Activated CD4-positive, alpha-beta T cell treated with anti-CD3 and anti-CD28 coated beads, Interleukin-2, amount 50 U/mL, for 48 hours (primary cell): ENCODE results near the gene RASGRP2.
"Not testable (repeated sequence)": the region's sequence is repeated elsewhere in the genome, so short reads cannot be mapped to it uniquely, and the experiment has no call there.

Experiments used
- DNase-seq, 2 experiments: peaks; one replicate each; pipeline ENCODE4 v3.0.0-alpha.2; 2020

The RASGRP2 gene

GRCh38 chr11:64717268-64717578 lies 26.7 kb downstream of the RASGRP2 start:
- DNase-seq: no peak

DNA sequence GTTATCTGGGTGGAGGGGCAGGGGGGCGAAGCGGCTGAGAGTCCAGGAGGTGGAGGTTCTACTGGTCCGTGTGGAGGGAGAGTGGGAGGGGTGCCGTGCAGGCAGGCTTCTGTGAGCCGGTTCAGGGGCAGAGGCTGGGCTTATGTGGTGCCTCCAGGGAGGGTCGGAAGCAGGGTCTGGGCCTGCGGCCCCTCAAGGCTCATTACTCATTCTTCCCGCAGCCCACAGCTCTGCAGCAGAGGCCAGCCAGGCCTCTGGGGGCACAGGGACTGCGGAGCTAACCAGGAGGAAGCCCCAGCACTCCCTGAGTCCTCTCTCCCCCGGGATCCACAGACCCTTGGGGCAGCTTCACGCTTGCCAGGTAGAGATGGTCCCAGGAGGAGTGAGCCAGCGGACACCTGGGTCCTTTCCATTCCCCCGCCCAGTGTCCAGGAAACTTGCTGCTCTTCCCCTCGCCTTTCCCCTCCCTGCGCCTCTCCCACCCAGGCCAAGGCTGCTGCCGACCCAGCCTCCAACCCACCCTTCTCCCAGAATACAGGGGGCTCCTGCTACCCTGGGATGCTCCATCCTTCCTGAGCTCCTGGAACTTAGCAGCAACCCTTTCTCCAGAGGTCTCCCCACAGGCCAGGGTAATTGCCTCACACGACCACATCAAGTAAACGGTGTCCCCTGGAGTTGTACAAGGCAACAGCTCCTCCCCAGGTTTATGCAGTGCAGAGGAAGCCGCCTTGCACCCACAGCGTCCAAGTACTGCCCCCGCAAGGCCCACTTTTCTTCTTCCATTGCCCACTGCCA lies 27.3 kb downstream of the RASGRP2 start:
- no peak for DNase-seq

DNA sequence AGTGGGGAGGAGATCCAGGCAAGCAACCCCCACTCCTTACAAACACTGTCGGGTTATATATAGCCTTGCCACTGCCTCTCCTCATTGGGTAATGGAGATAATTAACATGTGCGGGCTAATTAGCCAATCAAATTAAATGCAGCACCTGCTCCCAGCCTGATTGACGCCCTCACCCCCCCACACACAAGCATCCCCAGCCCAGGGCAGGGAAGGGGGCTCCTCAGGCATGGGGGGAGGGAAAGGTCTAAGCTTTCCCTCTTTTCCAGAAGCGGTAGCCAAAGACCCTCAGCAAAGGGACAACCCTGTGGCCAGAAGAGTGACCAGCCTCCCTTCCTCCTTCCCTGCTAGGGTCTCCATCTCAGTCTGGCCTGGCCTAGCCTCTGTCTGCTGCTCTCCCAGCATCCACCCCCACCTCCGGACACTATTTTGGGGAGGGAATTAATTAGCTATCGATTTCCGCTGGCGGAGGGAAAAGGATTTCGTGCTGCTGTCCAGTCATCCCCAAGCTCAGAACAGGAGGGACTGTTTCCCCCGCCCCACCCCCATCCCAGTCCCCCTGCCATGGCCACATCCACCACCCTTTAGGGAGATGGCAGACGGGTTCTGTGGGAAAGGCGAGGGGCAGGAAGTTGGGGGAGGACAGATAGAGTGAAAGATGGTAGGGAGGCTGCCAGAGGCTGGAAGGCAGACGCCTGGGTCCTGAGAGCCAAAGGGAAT lies 28.0 kb downstream of the RASGRP2 start:
- DNase-seq: no peak

GRCh38 chr11:64715110-64715509 lies 28.8 kb downstream of the RASGRP2 start:
- DNase-seq: no peak

- DNase-seq: no peak
Observed at GRCh38 chr11:64714666-64715065, 29.3 kb downstream of the RASGRP2 start.

DNA sequence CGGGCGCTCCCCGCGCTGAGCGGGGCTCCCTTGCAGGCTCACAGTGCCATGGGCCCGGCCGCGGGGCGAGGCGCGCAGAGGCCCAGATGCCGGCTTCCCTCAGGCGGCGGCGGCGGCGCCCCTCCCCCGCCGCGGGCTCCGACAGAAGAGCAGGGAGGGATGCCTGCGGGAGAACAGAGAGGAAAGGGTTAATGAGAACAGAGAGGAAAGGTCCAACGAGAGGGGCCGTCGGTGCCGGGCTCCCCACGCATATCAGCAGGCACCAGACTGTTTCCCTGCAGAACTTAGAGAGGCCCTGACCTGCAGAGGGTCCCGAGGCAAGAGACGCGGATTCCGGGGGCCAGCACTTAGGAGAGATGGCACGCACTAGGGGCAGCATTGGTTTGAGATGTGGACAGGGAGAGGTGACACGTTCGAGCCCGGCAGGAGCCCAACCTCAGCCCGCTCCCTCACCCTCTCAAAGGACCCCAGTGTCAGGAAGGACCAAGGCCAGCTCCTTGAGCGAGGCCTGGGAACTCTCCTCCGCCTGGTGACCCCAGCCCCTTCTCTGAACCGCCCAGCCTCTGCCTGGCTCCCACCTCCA lies 30.1 kb downstream of the RASGRP2 start:
- DNase-seq: no peak

DNA sequence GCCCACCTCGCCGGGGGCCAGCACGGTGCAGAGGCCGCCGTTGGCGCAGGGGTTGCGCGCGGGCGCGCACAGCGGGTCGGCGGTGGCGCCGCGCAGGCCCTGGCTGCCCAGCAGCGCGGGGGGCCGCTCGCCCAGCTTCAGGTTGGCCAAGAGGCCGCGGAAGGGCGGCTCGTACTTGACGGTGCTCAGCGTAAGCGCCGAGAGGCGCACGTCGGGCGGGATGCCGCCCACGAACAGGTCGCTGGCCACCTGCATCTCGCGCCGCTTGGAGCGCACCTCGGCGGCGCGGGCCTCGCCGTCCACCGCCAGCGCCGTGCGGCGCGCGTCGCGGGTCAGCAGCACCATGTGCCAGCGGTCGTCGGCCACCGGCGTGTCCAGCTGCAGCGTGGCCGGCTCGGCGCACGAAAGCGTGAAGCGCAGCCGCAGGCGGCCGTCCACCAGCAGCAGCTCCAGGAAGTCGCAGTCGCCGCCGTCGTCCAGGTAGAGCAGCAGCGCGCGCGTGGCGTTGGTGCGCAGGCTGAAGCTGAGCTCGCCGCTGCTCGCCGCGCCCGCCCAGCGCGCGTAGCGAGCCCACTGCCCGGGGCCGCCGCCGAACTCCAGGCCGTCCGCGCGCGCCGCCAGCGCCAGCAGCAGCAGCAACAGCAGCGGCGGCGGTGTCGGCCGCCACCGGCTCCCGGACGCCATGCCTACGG lies 30.8 kb downstream of the RASGRP2 start:
- DNase-seq: no peak

DNA sequence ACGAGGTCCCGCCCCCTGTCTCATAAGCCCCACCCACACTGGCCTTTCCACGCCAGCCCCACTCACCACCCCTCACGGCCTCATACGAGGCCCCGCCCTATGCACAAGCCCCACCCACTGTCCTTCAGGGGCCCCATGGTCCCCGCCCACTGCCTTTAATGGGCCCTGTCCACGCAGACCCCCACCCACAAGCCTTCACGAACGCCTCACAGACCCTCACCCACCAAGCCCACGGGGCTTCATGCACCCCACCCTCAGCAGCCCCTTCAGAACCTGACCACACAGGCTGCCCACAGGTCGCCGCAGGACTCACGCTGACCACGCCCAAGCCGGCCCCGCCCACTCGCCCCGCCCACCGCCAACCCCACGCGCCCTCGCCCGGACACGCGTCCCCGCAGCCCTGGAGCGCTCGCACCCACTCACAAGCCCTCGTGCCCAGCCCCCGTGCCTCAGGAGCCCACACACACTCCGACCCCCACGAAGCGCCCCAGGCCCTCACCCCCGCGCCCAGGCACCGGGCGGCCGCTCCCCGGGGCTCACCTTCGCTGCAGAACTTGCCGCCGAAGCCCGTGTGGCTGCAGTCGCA lies 31.4 kb downstream of the RASGRP2 start:
- DNase-seq: peak in 1 of 2 experiments; percentile 17

- no peak for DNase-seq
Observed at GRCh38 chr11:64711956-64712362, 32.0 kb downstream of the RASGRP2 start.

DNA sequence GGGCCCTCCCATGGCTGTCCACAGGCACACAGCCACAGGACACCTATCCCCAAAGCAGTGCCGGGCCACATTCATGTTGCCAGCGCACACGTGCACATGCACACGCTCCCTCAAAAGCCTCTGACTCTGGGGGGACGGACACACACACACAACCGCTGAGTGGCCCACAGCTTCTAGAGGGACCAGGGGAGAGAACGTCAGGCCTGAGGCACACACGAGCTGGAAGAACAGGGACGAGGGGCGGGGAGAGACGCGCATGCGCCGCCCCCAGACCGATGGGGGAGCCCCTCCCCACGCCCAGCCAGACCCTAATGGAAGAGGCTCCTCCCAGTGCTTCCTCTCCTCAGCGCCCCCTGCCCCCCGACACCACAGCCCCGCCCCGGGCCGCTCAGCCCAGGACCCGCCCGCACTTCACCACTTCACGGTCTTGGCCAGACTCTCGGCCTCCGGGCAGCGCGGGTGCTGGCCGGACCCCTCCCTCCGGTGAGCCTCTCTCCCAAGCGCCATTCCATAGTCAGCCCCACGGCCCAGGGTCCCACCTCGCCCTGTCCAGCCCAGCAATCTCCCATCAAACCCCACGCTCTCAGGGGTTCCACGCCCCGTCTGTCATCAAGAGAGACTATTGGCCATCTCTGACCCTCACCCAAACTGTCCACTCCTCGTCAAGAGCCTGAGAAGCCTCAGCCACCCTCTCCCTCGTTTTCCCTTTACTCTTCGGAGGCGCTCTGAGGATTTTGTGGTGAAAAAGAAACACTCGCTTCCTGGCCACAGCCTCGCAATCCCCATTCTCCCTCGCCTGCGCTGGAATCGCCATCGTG lies 32.6 kb downstream of the RASGRP2 start:
- DNase-seq: no peak

DNA sequence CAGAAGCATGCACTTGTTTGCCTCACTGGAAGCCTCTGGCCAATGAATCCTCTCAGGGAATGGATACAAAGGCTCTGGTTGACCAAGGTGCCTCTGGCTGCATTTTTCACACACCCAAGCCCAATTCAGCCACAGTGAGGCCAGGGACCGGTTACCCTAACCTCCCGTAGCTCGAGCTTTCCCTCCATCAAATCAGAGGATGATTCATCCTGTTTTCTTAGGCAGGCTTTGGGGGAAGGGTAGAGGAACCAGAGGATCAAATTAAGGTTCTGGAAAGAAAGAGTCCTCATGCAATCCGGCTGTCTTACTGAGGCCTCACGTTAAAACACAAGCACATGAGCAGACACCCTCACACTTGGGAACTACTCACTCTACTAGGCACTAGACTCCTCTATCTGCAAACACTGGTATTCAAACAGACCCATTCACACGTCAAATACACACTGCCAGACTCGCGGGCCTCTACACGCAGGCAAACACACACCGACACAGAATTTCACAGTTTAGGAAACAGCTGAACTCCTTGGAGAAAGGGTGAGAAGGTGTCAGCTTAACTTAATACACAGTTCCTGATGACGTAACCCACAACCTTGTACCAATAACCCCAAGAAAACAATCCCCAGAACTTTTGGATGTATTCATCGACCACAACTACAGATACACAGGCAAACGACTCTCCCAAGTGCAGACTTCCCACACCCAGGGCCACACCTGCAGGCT lies 33.4 kb downstream of the RASGRP2 start:
- no peak for DNase-seq

GRCh38 chr11:64705501-64705900 lies 38.4 kb downstream of the RASGRP2 start:
- no peak for DNase-seq

DNA sequence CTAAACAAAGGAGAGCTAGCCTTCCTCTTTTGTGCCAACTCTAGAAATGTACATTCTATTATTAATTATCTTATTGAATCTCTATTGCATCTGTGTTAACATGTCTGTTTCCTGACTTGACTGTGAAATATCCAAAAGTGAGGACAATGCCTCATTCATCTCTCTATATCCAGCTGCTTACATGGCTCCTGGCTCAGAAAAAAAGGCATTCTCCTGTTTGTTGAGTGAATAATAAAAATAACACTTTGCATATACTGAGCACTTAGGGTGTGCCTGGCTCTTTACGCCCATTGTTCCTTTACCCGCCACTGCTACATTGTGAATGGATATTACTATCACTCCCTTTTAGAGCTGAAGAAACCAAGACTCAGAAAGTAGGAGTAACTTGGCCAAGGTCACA lies 40.9 kb downstream of the RASGRP2 start:
- no peak for DNase-seq

- not testable (repeated sequence) for DNase-seq
Observed at GRCh38 chr11:64701956-64702355, 42.0 kb downstream of the RASGRP2 start.

DNA sequence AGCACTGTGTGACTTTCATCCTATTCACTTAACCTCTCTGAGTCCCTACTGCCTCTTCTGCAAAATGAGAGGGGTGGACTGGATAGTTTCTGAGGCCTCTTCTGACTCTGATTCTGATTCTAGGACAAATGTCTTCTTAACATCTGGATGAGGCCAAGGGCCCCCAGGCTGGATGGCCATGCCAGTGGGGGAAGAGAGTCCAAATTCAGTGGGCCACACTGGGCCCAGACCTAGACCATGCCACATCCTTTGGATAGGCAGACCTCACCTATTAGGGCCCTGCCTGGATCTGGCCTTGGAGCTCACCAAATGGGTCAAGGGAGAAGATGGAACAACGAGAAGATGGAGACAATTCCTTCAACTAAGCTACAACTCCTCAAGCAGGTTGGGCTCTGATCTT lies 45.5 kb downstream of the RASGRP2 start:
- DNase-seq: no peak

DNA sequence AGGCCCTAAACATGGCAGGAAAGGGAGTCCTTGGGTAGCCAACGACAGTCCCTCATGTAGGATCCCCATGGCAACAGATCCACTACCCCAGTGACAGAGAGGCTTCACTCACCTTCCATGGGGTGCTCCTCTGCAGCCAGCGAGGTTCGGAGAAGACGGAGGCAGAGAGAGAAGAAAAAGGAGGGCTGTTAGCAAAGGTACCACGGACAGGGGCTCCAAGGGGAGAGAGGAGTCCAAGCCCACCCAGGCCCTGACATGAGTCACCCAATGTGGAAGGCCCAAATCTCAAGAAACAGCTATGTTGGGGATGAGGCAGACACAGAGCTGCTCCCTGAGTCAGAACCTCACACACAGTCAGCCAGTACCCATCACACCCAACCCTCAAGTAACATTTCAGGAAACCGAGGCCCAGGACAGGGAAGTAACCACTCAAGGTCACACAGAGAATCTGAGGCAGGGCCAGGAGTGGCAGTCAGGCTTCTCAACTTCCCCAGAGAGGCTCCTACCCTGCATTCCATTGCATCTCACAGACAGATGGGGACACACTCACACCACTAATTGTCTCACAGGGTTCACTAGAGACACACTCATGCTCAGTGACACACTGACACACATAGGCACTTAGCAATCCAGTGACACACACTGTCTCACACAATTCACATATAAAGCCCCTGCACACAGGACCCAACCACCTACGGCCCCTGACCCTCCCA lies 46.1 kb downstream of the RASGRP2 start:
- DNase-seq: no peak

DNA sequence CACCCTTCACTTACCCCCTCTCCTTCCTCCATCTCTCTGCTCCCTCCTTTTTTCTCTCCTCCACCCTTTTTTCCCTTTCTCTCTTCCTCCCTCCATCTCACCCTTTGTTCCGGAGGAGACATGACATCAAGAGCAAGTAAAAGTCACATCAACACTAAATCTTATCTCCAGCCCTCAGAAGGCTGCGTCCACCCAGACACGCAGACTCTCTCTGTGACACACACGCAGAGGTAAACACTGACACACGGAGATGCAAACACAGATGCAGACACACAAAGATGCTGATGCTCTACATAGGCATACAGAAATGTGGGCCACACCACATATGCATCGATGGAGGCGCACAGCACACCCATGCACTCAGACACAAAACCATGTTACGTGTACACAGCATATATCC lies 47.9 kb downstream of the RASGRP2 start:
- no peak for DNase-seq

GRCh38 chr11:64695548-64695947 lies 48.4 kb downstream of the RASGRP2 start:
- DNase-seq: no peak

DNA sequence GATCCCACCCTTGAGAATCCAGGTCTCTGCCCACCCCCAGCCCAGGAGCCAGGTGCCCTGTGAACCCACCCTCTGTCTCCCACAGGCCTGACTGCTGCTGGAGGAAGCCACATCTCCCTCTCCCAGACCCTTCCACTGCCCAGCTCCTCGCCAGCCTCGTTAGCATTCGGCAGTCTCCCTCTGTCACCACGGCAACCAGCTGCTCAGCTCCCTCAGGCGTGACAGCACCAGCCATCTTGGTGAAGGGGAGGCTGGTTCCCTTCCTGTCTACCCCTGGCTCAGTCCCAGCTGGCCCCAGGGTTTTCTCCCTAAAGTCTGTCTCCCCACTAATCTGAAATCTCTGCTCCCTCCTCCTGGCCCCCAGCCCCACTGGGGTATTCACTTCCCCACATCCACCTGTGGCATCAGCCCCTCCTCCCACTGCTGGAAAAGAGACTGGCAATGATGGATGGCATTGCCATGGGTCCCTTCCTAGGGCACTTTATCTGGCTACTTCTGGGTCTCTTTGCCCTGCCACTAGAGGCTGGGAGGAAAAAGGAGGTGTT lies 49.0 kb downstream of the RASGRP2 start:
- no peak for DNase-seq

DNA sequence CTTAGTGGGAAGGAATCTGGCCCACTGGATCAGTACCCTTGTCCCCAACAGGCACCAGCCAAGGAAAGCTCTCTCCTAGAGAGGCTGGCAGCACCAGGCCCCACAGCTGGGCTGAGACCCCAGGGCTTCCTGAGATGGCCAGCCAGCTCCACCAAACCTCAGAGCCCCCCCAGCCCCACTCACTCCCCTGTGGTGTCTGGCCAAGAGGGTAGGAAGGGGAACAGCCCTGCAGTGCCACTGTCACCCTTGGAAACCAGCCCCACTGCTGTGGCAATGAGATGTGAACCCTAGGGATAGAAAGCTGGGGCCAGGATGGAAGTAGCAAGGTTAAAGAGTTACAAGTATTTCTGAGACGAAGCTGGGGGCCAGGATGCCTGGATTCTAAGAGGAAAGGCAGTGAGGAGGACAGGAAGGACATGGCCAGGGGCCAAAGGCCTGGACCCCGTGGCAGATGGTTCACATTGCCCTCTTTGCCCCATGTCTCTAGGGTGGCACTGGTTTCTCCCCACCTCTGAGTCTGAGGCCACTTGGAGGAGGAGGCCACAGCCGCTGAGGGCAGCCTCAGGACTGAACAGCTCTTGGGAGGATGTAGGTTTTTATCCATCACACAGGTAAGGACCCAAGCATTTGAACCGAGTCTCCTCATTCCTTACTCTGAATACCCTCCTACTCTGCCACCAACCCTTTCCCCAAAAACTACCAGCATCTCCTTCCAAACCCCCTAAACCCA lies 49.8 kb downstream of the RASGRP2 start:
- no peak for DNase-seq
